Measurements from ENCODE around the gene CCSER2. TPM values are rescaled to one million over a fixed set of nuclear protein-coding genes. Genes with fewer than 3 reads are reported as not detected.
"Not testable (repeated sequence)": the region's sequence is repeated elsewhere in the genome, so short reads cannot be mapped to it uniquely, and the experiment has no call there.

The CCSER2 gene, protein sequence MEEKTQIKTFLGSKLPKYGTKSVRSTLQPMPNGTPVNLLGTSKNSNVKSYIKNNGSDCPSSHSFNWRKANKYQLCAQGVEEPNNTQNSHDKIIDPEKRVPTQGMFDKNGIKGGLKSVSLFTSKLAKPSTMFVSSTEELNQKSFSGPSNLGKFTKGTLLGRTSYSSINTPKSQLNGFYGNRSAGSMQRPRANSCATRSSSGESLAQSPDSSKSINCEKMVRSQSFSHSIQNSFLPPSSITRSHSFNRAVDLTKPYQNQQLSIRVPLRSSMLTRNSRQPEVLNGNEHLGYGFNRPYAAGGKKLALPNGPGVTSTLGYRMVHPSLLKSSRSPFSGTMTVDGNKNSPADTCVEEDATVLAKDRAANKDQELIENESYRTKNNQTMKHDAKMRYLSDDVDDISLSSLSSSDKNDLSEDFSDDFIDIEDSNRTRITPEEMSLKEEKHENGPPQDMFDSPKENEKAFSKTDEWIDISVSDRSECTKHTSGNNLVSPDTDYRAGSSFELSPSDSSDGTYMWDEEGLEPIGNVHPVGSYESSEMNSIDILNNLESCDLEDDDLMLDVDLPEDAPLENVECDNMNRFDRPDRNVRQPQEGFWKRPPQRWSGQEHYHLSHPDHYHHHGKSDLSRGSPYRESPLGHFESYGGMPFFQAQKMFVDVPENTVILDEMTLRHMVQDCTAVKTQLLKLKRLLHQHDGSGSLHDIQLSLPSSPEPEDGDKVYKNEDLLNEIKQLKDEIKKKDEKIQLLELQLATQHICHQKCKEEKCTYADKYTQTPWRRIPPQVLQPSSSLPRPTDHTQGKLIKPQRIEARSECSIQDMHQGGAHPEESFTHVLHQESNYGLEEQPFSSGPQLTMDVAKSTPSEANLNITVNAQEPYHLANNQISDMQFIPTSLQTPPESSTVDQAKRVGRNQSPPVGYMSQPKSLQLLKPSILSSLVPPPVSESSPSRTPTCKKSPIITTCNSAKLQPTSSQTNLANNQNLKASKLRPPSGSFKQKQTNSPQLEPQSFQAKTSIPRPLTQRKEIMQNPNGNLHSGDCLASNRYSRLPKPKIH
- 10 to 100 TPM; 29.8 to 38.8 TPM for total RNA-seq
- polyA plus RNA-seq (2013, experiment 1 of 2): 23.2 TPM
- polyA plus RNA-seq (2013, experiment 2 of 2): 25.8 TPM
- long read RNA-seq, experiment 1, full-length matches to known transcripts: 1 of 8 reads
- long read RNA-seq, experiment 1, partial matches to known transcripts: 3 of 8 reads
- long read RNA-seq, experiment 1, other reads (novel, unspliced or antisense): 4 of 8 reads
- long read RNA-seq, experiment 2, full-length matches to known transcripts: 32 of 42 reads
- long read RNA-seq, experiment 2, partial matches to known transcripts: 2 of 42 reads
- long read RNA-seq, experiment 2, other reads (novel, unspliced or antisense): 8 of 42 reads
- long read RNA-seq, experiment 3, full-length matches to known transcripts: 9 of 112 reads
- long read RNA-seq, experiment 3, partial matches to known transcripts: 88 of 112 reads
- long read RNA-seq, experiment 3, other reads (novel, unspliced or antisense): 15 of 112 reads
- long read RNA-seq, experiment 4, partial matches to known transcripts: 2 of 2 reads
- long read RNA-seq, experiment 4, other reads (novel, unspliced or antisense): 0 of 2 reads

DNA sequence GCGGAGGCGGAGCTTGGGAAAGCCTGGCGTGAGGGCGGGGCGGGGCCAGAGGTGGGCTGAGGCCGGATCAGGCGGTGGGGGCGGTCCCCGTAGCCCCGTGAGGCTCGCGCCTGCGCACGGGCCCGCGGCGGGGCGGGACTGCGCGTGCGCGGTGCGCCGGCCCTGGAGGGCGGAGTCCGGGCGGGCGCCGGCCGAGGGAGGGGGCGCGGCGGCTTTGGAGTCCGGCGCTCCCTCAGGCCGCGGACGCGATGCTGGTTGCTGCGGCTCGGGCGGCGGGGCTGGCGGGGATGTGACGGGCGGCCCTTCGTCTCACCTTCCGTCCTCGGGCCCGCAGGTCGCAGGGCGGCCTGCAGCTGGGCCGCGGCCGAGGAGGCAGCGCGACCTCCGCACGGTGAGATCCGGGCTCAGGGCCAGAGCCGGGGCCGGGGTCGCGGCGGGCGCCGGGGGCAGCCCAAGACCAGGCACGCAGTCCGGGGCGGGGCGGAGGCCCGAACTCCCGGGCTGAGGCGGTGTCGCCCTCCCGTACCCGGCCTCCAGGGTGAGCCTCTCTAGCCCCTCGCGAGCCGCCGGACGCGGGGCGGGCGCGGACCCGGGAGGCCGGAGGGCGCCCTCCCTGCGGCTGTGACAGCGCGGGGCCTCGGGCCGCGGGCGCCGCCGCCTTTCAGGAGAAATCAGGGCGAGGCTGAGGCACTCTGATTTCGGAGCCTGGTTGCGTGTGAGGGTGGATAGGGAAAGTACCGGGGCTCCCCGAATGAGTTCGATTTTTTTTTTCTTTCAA is at the start of gene CCSER2:
Gene CCSER2 (plus strand): TSS at position 172 of the 778 bp plus-strand sequence. CDS start 42,464 bp downstream, outside the sequence.
- Mint-ChIP-seq H3K27me3 (ENCODE audit: insufficient read depth) (no peaks in the 10 kb centered on the region), H3K36me3 (ENCODE audit: low read depth) (no peaks in the 10 kb centered on the region), H3K27ac (peak within 1 kb of the TSS; percentile 92), H3K4me3 (peak within 1 kb of the TSS; percentile 89), H3K9me3 (no peaks in the 10 kb centered on the region), H3K4me1 (peaks cover 23% of the 10 kb centered on the region)
- Histone ChIP-seq H3K36me3 (ENCODE audit: control insufficient read depth, insufficient read depth, low read length) (no peaks in the 10 kb centered on the region), H3K27ac (ENCODE audit: low read depth, low read length) (peak within 1 kb of the TSS; percentile 64), H3K9ac (ENCODE audit: extremely low read depth, low read length, poor library complexity, severe bottlenecking) (peak within 1 kb of the TSS; percentile 64), H3K9me3 (ENCODE audit: control insufficient read depth, low read length) (no peaks in the 10 kb centered on the region), H3K4me1 (ENCODE audit: control insufficient read depth, insufficient read depth, low read length) (peaks cover 8% of the 10 kb centered on the region), H3K4me3 (ENCODE audit: low read length) (peak within 1 kb of the TSS; percentile 93), H3K27me3 (ENCODE audit: control insufficient read depth, insufficient read depth, low read length, poor library complexity, severe bottlenecking) (no peaks in the 10 kb centered on the region)
- DNase-seq: peak; percentile 99
- TF ChIP-seq, protein P1, sequence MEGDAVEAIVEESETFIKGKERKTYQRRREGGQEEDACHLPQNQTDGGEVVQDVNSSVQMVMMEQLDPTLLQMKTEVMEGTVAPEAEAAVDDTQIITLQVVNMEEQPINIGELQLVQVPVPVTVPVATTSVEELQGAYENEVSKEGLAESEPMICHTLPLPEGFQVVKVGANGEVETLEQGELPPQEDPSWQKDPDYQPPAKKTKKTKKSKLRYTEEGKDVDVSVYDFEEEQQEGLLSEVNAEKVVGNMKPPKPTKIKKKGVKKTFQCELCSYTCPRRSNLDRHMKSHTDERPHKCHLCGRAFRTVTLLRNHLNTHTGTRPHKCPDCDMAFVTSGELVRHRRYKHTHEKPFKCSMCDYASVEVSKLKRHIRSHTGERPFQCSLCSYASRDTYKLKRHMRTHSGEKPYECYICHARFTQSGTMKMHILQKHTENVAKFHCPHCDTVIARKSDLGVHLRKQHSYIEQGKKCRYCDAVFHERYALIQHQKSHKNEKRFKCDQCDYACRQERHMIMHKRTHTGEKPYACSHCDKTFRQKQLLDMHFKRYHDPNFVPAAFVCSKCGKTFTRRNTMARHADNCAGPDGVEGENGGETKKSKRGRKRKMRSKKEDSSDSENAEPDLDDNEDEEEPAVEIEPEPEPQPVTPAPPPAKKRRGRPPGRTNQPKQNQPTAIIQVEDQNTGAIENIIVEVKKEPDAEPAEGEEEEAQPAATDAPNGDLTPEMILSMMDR (conservative IDR thresholded peaks at IDR 0.05): peak; percentile 52
- 0% methylated on average over 6 to 102 of the region's 104 CpGs for WGBS, 2 experiments (ENCODE audit: insufficient coverage in 1 of 2, insufficient read length in 1 of 2)

- not testable (repeated sequence) for H3K36me3 Mint-ChIP-seq (ENCODE audit: low read depth); H3K4me1 ChIP-seq (ENCODE audit: control insufficient read depth, insufficient read depth, low read length); H3K27ac ChIP-seq (ENCODE audit: low read depth, low read length); H3K9ac ChIP-seq (ENCODE audit: extremely low read depth, low read length, poor library complexity, severe bottlenecking); H3K4me1 Mint-ChIP-seq; H3K36me3 ChIP-seq (ENCODE audit: control insufficient read depth, insufficient read depth, low read length); DNase-seq; H3K4me3 ChIP-seq (ENCODE audit: low read length); H3K9me3 ChIP-seq (ENCODE audit: control insufficient read depth, low read length); H3K27me3 Mint-ChIP-seq (ENCODE audit: insufficient read depth); H3K27me3 ChIP-seq (ENCODE audit: control insufficient read depth, insufficient read depth, low read length, poor library complexity, severe bottlenecking)
- peak overlapping the region; percentile 65 for H3K4me3 Mint-ChIP-seq
- WGBS, 2 experiments (ENCODE audit: insufficient coverage in 1 of 2, insufficient read length in 1 of 2): 63 to 80% methylated on average over 1 to 28 of the region's 31 CpGs
- peak overlapping the region; percentile 74 for H3K27ac Mint-ChIP-seq
- H3K9me3 Mint-ChIP-seq: peaks cover 15% of the 10 kb centered on the region
Observed at GRCh38 chr10:84279876-84280475, 48.4 kb upstream of the CCSER2 start.

DNA sequence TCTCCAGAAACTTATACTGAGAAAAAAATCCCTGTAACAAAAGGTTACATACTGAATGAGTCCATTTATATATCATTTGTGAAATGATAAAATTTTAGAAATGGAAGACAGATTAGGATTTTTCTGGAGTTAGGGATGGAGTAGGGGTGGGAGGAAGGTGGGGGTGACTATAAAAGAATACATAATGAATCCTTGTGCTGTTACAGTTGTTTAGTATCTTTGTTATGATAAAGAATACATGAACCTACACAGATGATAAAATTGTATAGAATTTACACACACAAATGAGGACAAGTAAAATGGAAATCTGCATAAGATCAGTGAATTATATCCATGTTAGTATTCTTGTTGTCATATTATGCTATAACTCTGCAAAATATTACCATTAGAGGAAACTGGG is 41.7 kb upstream of the CCSER2 start:
- no peak overlapping the region for H3K4me3 Mint-ChIP-seq
- H3K9ac ChIP-seq (ENCODE audit: extremely low read depth, low read length, poor library complexity, severe bottlenecking): no peak overlapping the region

More for the DNA sequence above, 41.7 kb upstream of the CCSER2 start:
- TF ChIP-seq, protein P1 (conservative IDR thresholded peaks at IDR 0.05): no peak
- Mint-ChIP-seq H3K9me3 (peaks cover 4% of the 10 kb centered on the region), H3K36me3 (ENCODE audit: low read depth) (no peaks in the 10 kb centered on the region), H3K4me1 (no peaks in the 10 kb centered on the region), H3K27me3 (ENCODE audit: insufficient read depth) (no peaks in the 10 kb centered on the region), H3K27ac (no peak overlapping the region)
- Histone ChIP-seq H3K27ac (ENCODE audit: low read depth, low read length) (no peak overlapping the region), H3K9me3 (ENCODE audit: control insufficient read depth, low read length) (no peaks in the 10 kb centered on the region), H3K4me3 (ENCODE audit: low read length) (no peak overlapping the region), H3K4me1 (ENCODE audit: control insufficient read depth, insufficient read depth, low read length) (no peaks in the 10 kb centered on the region), H3K27me3 (ENCODE audit: control insufficient read depth, insufficient read depth, low read length, poor library complexity, severe bottlenecking) (no peaks in the 10 kb centered on the region), H3K36me3 (ENCODE audit: control insufficient read depth, insufficient read depth, low read length) (no peaks in the 10 kb centered on the region)
- no peak for DNase-seq
